Breast epithelium (tissue), 4 donors: ENCODE data around the gene ADORA1. TPM values are rescaled to one million over a fixed set of nuclear protein-coding genes. Genes with fewer than 3 reads are reported as not detected.

ENCODE experiments used
- DNase-seq, 2 donors: peaks; one replicate each; pipeline ENCODE4 v3.0.0-alpha.2; 2019; ENCODE audit warnings: low spot score in 2 of 2
- H3K27ac ChIP-seq, 2 donors: fragments of 200-600 bp; sonication (generic) in 1 of 2; one replicate each; pipeline ENCODE4 v1.5.1; 2016 to 2019; ENCODE audit warnings: mild to moderate bottlenecking in 1 of 2
- H3K27me3 ChIP-seq, 2 donors: fragments of 200-600 bp; sonication (generic) in 1 of 2; one replicate each; pipeline versions ENCODE4 v1.5.1 to v1.6.0; 2017 to 2019; ENCODE audit warnings: control low read depth in 1 of 2, mild to moderate bottlenecking in 1 of 2
- H3K36me3 ChIP-seq: fragments of 200-600 bp; one replicate; pipeline ENCODE4 v1.5.1; 2019
- H3K4me1 ChIP-seq, 2 donors: fragments of 200-600 bp; sonication (generic); one replicate each; pipeline ENCODE4 v1.5.1; 2016 to 2019; ENCODE audit warnings: control low read depth in 1 of 2
- H3K4me3 ChIP-seq, 3 donors: fragments of 200-600 bp; sonication (generic); 1 replicate in 2 of 3; 2 replicates in 1 of 3; pipeline ENCODE4 v1.5.1; 2016 to 2019; ENCODE audit warnings: mild to moderate bottlenecking in 3 of 3, moderate library complexity in 2 of 3
- H3K9me3 ChIP-seq, 2 donors: fragments of 200-600 bp; sonication (generic) in 1 of 2; one replicate each; pipeline ENCODE4 v1.5.1; 2016 to 2019; ENCODE audit warnings: control low read depth in 1 of 2
- POLR2A ChIP-seq: fragments of 450-650 bp; IDR thresholded peaks from one replicate; pipeline ENCODE4 v1.6.1; 2016; ENCODE audit warnings: antibody characterized with exemption, mild to moderate bottlenecking, moderate library complexity
- POLR2AphosphoS5 ChIP-seq, 3 donors: sonication (generic); formaldehyde crosslinking; IDR thresholded peaks; one replicate each; pipeline ENCODE4 v1.6.1; 2017; ENCODE audit warnings: antibody characterized with exemption in 3 of 3
- intact Hi-C: fragments of 100-400 bp; cut with DNase I; formaldehyde crosslinking; loops from one replicate; pipeline ENCODE4 v1.15.1; 2023; ENCODE audit warnings: low total_unique reads
- total RNA-seq, 3 donors: library from RNA; depleted of rRNA; stranded (reverse); fragments of >200 nt; gene quantifications; one replicate each; pipeline ENCODE4 v1.1.0, GENCODE V29; 2016
- TF ChIP-seq, protein P1 (sequence below), 3 donors: fragments of 450-650 bp; IDR thresholded peaks; one replicate each; pipeline ENCODE4 v1.5.1; 2016 to 2017; ENCODE audit warnings: antibody characterized with exemption in 3 of 3, mild to moderate bottlenecking in 3 of 3, moderate library complexity in 3 of 3

The ADORA1 gene
- total RNA-seq, 3 donors from 2014 or later: 0.64 to 14.5 (median 5.2) TPM

DNA sequence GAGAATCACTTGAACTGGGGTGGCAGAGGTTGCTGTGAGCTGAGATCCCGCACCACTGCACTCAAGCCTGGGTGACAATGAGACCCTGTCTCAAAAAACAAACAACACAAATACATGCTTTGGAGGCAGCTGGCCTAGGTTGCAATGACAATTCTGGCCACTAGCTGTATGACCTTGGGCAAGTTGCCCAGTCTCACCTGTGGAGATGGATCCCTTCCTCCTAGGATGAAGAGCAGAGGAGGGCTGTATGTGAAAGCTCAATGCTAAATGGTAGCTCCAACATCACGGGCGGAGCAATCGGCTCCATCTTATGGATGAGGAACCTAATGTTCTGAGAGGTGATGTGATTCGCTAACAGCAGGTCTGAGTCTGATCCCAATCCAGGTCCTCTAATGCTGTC is 20.6 kb downstream of the ADORA1 start:
- H3K27ac ChIP-seq: peak overlapping the region; percentile 62 to 86
- intact Hi-C loops: no loop called here
- no peak for DNase-seq
- TF ChIP-seq, protein P1, sequence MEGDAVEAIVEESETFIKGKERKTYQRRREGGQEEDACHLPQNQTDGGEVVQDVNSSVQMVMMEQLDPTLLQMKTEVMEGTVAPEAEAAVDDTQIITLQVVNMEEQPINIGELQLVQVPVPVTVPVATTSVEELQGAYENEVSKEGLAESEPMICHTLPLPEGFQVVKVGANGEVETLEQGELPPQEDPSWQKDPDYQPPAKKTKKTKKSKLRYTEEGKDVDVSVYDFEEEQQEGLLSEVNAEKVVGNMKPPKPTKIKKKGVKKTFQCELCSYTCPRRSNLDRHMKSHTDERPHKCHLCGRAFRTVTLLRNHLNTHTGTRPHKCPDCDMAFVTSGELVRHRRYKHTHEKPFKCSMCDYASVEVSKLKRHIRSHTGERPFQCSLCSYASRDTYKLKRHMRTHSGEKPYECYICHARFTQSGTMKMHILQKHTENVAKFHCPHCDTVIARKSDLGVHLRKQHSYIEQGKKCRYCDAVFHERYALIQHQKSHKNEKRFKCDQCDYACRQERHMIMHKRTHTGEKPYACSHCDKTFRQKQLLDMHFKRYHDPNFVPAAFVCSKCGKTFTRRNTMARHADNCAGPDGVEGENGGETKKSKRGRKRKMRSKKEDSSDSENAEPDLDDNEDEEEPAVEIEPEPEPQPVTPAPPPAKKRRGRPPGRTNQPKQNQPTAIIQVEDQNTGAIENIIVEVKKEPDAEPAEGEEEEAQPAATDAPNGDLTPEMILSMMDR (IDR thresholded peaks at IDR 0.05): peak in 2 of 3 donors; percentile 24 to 40
- no peak for TF ChIP-seq POLR2AphosphoS5 (IDR thresholded peaks at IDR 0.05)
- H3K36me3 ChIP-seq: no peaks in the 10 kb centered on the region
- no peak overlapping the region for H3K4me3 ChIP-seq
- H3K9me3 ChIP-seq: no peaks in the 10 kb centered on the region
- H3K27me3 ChIP-seq: no peaks in the 10 kb centered on the region
- peaks cover 0 to 5% of the 10 kb centered on the region in 2 donors for H3K4me1 ChIP-seq

DNA sequence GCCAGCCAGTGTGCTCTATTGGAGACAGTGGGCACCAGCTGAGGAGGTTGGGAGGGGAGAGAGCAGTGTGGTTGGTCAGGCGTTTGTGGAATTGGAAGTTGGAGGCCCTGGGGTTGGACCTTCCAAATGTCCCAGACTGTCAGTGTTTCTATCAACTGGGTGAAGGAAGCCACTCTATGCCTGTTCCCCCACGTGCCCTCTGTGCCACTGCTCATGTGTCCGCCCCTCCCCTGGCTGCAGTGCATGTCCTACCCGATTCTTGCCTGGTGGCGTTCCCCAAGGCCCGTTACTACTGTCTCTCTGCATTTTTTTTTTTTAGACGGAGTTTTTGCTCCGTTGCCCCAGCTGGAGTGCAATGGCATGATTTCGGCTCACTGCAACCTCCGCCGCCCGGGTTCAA is 21.1 kb downstream of the ADORA1 start:
- H3K36me3 ChIP-seq: no peaks in the 10 kb centered on the region
- intact Hi-C loops: no loop called here
- peak overlapping the region; percentile 62 to 86 for H3K27ac ChIP-seq
- H3K4me1 ChIP-seq: peaks cover 0 to 8% of the 10 kb centered on the region in 2 donors
- TF ChIP-seq POLR2AphosphoS5 (IDR thresholded peaks at IDR 0.05): no peak
- no peak for TF ChIP-seq POLR2A
- TF ChIP-seq, protein P1 (IDR thresholded peaks at IDR 0.05): no peak
- DNase-seq: no peak
- H3K4me3 ChIP-seq: no peak overlapping the region
- no peaks in the 10 kb centered on the region for H3K27me3 ChIP-seq
- H3K9me3 ChIP-seq: no peaks in the 10 kb centered on the region

DNA sequence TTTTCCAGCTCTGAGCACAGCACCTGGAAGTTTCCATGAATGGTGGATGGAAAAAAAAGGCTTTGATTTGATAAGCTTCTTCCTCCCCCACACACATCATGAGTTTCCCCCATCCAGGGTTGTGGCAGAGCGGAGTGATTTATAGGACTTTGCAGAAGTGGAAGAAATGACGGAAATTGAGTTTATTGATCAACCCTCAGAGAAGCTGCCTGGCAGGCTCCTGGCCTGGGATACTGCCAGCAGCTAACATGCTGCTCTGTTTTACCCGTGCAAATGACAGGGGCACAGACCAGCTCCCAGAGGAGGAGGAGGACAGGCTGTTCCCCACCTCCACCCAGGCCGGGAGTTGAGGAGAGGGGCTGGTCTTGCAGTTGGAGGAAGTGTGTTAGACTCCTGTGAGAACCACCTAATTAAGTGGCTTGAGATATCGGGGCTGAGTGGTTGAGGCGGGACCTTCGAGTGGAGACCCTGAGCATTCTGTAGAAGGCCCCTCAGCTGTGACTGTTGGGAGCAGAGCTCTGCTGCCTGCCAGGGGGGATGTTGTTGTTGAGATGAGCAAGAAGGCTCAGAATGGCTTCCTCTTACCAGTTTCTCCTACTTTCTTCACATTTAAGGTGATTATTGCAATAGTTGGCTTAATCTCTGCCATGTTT is 21.8 kb downstream of the ADORA1 start:
- intact Hi-C loops: no loop called here
- Histone ChIP-seq H3K27ac (peak overlapping the region; percentile 62 to 86), H3K9me3 (no peaks in the 10 kb centered on the region), H3K4me3 (no peak overlapping the region), H3K27me3 (no peaks in the 10 kb centered on the region), H3K36me3 (no peaks in the 10 kb centered on the region), H3K4me1 (peaks cover 0 to 12% of the 10 kb centered on the region in 2 donors)
- no peak for DNase-seq
- no peak for TF ChIP-seq POLR2A
- TF ChIP-seq POLR2AphosphoS5 (IDR thresholded peaks at IDR 0.05): no peak
- TF ChIP-seq, protein P1 (IDR thresholded peaks at IDR 0.05): no peak

GRCh38 chr1:203150511-203151297 is 23.2 kb downstream of the ADORA1 start:
- TF ChIP-seq POLR2A (no peak), POLR2AphosphoS5 (IDR thresholded peaks at IDR 0.05) (no peak)
- TF ChIP-seq, protein P1 (IDR thresholded peaks at IDR 0.05): no peak
- no peaks in the 10 kb centered on the region for H3K27me3 ChIP-seq
- H3K4me3 ChIP-seq: no peak overlapping the region
- peaks cover 0 to 12% of the 10 kb centered on the region in 2 donors for H3K4me1 ChIP-seq
- DNase-seq: no peak
- peak overlapping the region; percentile 31 to 52 for H3K27ac ChIP-seq
- H3K36me3 ChIP-seq: no peaks in the 10 kb centered on the region
- intact Hi-C loops: no loop called here
- H3K9me3 ChIP-seq: no peaks in the 10 kb centered on the region
